Colonic mucosa (tissue), 4 donors: ENCODE measurements around the gene COMMD10. TPM values are rescaled to one million over a fixed set of nuclear protein-coding genes. Genes with fewer than 3 reads are reported as not detected.

ENCODE experiments used
- DNase-seq: peaks from one replicate; pipeline ENCODE4 v3.0.0-alpha.2; 2020
- H3K27ac ChIP-seq: fragments of 200-600 bp; one replicate; pipeline ENCODE4 v1.8.0; 2021
- H3K27me3 ChIP-seq: fragments of 200-600 bp; one replicate; pipeline ENCODE4 v1.8.0; 2021
- H3K36me3 ChIP-seq: fragments of 200-600 bp; one replicate; pipeline ENCODE4 v1.8.0; 2021
- H3K4me1 ChIP-seq: fragments of 200-600 bp; one replicate; pipeline ENCODE4 v1.8.0; 2021; ENCODE audit warnings: mild to moderate bottlenecking
- H3K4me3 ChIP-seq: fragments of 200-600 bp; one replicate; pipeline ENCODE4 v1.8.0; 2021
- H3K9ac ChIP-seq, 2 donors: one replicate each; pipeline ENCODE4 v1.7.0; 2013; ENCODE audit warnings: control low read depth in 2 of 2, low read depth in 2 of 2, low read length in 2 of 2
- H3K9me3 ChIP-seq: fragments of 200-600 bp; one replicate; pipeline ENCODE4 v1.8.0; 2021
- intact Hi-C: fragments of 100-400 bp; cut with DNase I; formaldehyde crosslinking; loops from one replicate; pipeline ENCODE4 v1.14.1; 2022
- total RNA-seq, 2 donors: library from RNA; stranded (reverse); fragmentation: NEBNext Ultra II Directional in 1 of 2; extraction: Animal tissue kit (Norgen Biotek cat#: 25700) in 1 of 2; gene quantifications; one replicate each; pipeline ENCODE4 v1.2.1, GENCODE V29; 2021
- TF ChIP-seq, protein P1 (sequence below): fragments of 200-600 bp; IDR thresholded peaks from one replicate; pipeline ENCODE4 v1.8.0; 2022; ENCODE audit warnings: antibody characterized with exemption, mild to moderate bottlenecking
- donor health status: healthy.
- donor health status: DM: no; HTN: no; CAD: no.
- donor health status: DM: no; HTN: no; CAD: no.

Gene COMMD10
- total RNA-seq, 2 donors from 2014 or later: 24.8 to 26.5 TPM

GRCh38 chr5:116130976-116131375 is 46.2 kb downstream of the COMMD10 start:
- intact Hi-C loops: no loop called here
- TF ChIP-seq, protein P1, sequence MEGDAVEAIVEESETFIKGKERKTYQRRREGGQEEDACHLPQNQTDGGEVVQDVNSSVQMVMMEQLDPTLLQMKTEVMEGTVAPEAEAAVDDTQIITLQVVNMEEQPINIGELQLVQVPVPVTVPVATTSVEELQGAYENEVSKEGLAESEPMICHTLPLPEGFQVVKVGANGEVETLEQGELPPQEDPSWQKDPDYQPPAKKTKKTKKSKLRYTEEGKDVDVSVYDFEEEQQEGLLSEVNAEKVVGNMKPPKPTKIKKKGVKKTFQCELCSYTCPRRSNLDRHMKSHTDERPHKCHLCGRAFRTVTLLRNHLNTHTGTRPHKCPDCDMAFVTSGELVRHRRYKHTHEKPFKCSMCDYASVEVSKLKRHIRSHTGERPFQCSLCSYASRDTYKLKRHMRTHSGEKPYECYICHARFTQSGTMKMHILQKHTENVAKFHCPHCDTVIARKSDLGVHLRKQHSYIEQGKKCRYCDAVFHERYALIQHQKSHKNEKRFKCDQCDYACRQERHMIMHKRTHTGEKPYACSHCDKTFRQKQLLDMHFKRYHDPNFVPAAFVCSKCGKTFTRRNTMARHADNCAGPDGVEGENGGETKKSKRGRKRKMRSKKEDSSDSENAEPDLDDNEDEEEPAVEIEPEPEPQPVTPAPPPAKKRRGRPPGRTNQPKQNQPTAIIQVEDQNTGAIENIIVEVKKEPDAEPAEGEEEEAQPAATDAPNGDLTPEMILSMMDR: no peak
- no peak overlapping the region for H3K4me3 ChIP-seq
- H3K9me3 ChIP-seq: no peaks in the 10 kb centered on the region
- no peaks in the 10 kb centered on the region for H3K36me3 ChIP-seq
- no peak overlapping the region for H3K9ac ChIP-seq
- no peak for DNase-seq
- H3K4me1 ChIP-seq: no peaks in the 10 kb centered on the region
- H3K27me3 ChIP-seq: no peaks in the 10 kb centered on the region
- H3K27ac ChIP-seq: no peak overlapping the region

DNA sequence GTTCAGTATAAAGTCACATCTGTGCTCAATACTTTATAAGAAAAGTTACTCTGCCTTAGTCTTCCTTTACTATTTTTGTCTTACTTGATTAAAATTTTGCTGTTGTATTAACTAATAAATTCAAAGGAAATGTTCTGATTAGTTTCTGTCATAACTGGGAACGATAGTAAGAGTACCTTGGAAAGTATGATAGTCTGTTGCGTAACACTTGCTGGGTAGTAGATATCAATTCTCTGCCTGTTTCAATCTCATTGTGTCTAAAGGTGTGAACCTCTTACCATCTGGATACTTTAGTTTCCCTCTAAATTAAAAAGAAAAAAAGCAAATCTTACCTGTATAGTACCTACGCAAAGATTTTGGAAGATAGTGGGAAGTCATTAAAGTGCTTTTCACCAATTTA is 48.5 kb downstream of the COMMD10 start:
- H3K27ac ChIP-seq: no peak overlapping the region
- TF ChIP-seq, protein P1: no peak
- no peaks in the 10 kb centered on the region for H3K9me3 ChIP-seq
- no peak for DNase-seq
- intact Hi-C loops: no loop called here
- H3K27me3 ChIP-seq: no peaks in the 10 kb centered on the region
- no peaks in the 10 kb centered on the region for H3K36me3 ChIP-seq
- no peak overlapping the region for H3K9ac ChIP-seq
- H3K4me1 ChIP-seq: no peaks in the 10 kb centered on the region
- no peak overlapping the region for H3K4me3 ChIP-seq

GRCh38 chr5:116135344-116135743 is 50.5 kb downstream of the COMMD10 start:
- TF ChIP-seq, protein P1: no peak
- Histone ChIP-seq H3K9me3 (no peaks in the 10 kb centered on the region), H3K36me3 (no peaks in the 10 kb centered on the region), H3K9ac (no peak overlapping the region), H3K27me3 (no peaks in the 10 kb centered on the region), H3K27ac (no peak overlapping the region), H3K4me1 (no peaks in the 10 kb centered on the region), H3K4me3 (no peak overlapping the region)
- no peak for DNase-seq
- intact Hi-C loops: loop anchor here (5.0 kb wide), 1 partner anchor 812 kb away; no protein-coding TSS in a partner anchor

DNA sequence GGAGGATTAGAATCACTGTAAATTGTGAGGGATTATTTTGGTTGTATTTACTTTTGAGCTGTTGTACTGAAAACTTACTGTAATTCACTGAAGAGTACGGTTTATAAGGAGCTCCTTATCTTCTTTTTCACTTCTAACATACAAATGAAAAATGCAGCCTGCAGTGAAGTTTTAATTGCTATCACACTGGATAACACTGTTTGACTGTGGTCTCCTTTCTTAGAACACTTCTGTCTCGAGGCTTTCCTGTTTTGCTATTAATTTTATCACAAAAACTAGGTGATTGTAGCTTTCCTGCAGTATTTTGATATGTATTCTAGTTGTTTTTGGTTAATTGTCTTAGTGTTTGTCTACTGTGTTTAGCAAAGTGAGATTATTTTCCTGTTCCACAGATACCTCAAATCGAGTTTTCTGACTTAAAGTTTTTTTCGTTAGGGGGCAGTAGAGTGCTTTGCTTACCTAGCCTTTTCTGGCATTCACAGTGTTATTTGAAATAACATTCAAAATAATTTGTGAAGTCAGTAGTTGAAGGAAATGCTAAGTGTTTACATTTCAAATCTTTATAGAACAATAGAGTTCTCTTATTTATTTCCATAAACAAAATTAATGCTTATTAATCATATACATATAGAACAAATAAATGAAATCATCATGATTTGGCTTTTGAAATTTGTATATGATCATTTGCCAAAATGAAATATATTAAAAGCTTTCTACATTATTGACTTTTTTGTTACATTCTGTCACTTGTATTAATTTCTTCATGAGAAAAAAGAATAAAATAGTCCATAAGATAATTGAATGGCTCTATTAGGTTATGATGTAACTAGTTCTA is 52.9 kb downstream of the COMMD10 start:
- TF ChIP-seq, protein P1: peak; percentile 70
- DNase-seq: no peak
- intact Hi-C loops: loop anchor here (5.0 kb wide), 1 partner anchor 810 kb away; no protein-coding TSS in a partner anchor

DNA sequence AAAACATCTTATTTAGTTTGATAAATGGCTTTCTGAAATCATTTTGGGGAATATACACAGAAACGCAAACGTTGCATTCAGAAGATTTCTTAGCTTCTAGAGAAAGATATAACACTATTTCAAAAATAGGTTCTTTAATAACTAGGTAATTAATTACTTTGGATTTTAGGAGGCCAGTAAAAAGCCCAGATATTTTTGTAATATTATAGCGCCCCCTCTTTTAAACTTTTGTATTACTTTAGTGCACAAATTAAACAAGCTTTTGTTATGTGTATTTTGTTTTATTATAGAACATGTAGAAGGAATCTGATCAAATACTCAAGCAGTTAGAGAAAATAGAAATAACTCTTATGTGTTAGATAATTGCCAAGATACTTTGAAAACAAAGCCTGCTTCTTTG is 57.7 kb downstream of the COMMD10 start:
- Histone ChIP-seq H3K36me3 (no peaks in the 10 kb centered on the region), H3K4me3 (no peak overlapping the region), H3K9ac (no peak overlapping the region), H3K9me3 (no peaks in the 10 kb centered on the region), H3K4me1 (no peaks in the 10 kb centered on the region), H3K27ac (no peak overlapping the region), H3K27me3 (no peaks in the 10 kb centered on the region)
- TF ChIP-seq, protein P1: no peak
- intact Hi-C loops: no loop called here
- no peak for DNase-seq

More for the DNA sequence above, 52.9 kb downstream of the COMMD10 start:
- Histone ChIP-seq H3K4me1 (no peaks in the 10 kb centered on the region), H3K9ac (no peak overlapping the region), H3K9me3 (no peaks in the 10 kb centered on the region), H3K36me3 (no peaks in the 10 kb centered on the region), H3K27ac (no peak overlapping the region), H3K4me3 (no peak overlapping the region), H3K27me3 (no peaks in the 10 kb centered on the region)
